ENCODE measurements around the gene ISLR2.

Gene ISLR2

GRCh38 chr15:74124196-74124595, 6.2 kb upstream of the ISLR2 start:
- no peak for TF ChIP-seq CTCF (conservative IDR thresholded peaks at IDR 0.05; ENCODE audit: low read depth)
- no peak overlapping the region for H3K27ac ChIP-seq
- CTCF ChIA-PET = interaction anchor here (2.4 kb wide), 1 partner anchor 196 kb away, joined by 16 read pairs; no protein-coding TSS in a partner anchor
- DNase-seq (ENCODE audit: low spot score) = no peak
- POLR2A ChIA-PET (ENCODE audit: low non-redundant PET) = no interaction called here

GRCh38 chr15:74124759-74125158, 5.6 kb upstream of the ISLR2 start:
- ChIA-PET CTCF (interaction anchor here (1.3 kb wide), 2 partner anchors 183 to 196 kb away, joined by 3 to 12 read pairs; no protein-coding TSS in a partner anchor), POLR2A (ENCODE audit: low non-redundant PET) (no interaction called here)
- H3K27ac ChIP-seq = no peak overlapping the region
- no peak for DNase-seq (ENCODE audit: low spot score)
- TF ChIP-seq CTCF (conservative IDR thresholded peaks at IDR 0.05; ENCODE audit: low read depth) = no peak

- peak; percentile 99 for TF ChIP-seq CTCF (conservative IDR thresholded peaks at IDR 0.05; ENCODE audit: low read depth)
- no peak overlapping the region for H3K27ac ChIP-seq
- peak; percentile 79 for DNase-seq (ENCODE audit: low spot score)
- POLR2A ChIA-PET (ENCODE audit: low non-redundant PET) = no interaction called here
- CTCF ChIA-PET = interaction anchor here (0.7 to 4.7 kb wide), 8 partner anchors 74 to 195 kb away, joined by 3 to 47 read pairs (median 8); no protein-coding TSS in a partner anchor
Measured at GRCh38 chr15:74127255-74127953, 3.0 kb upstream of the ISLR2 start.

- DNase-seq (ENCODE audit: low spot score) = no peak
- CTCF ChIA-PET = interaction anchor here (0.7 to 4.7 kb wide), 11 partner anchors 12 to 194 kb away, joined by 3 to 47 read pairs (median 8); no protein-coding TSS in a partner anchor
- POLR2A ChIA-PET (ENCODE audit: low non-redundant PET) = no interaction called here
- H3K27ac ChIP-seq = no peak overlapping the region
- TF ChIP-seq CTCF (conservative IDR thresholded peaks at IDR 0.05; ENCODE audit: low read depth) = no peak
Measured at GRCh38 chr15:74127954-74128784, 2.2 kb upstream of the ISLR2 start.

GRCh38 chr15:74128785-74129585, 1.4 kb upstream of the ISLR2 start:
- ChIA-PET CTCF (interaction anchor here (0.6 to 4.7 kb wide), 13 partner anchors 11 to 416 kb away, joined by 3 to 47 read pairs (median 7); no protein-coding TSS in a partner anchor), POLR2A (ENCODE audit: low non-redundant PET) (no interaction called here)
- no peak overlapping the region for H3K27ac ChIP-seq
- no peak for DNase-seq (ENCODE audit: low spot score)
- TF ChIP-seq CTCF (conservative IDR thresholded peaks at IDR 0.05; ENCODE audit: low read depth) = no peak
